Liver (tissue), 9 donors: ENCODE measurements around the gene GOSR1. TPM values are rescaled to one million over a fixed set of nuclear protein-coding genes. Genes with fewer than 3 reads are reported as not detected.
"Not testable (repeated sequence)": the region's sequence is repeated elsewhere in the genome, so short reads cannot be mapped to it uniquely, and the experiment has no call there.

Source experiments
- DNase-seq: peaks from one replicate; pipeline ENCODE4 v3.0.0-alpha.2; 2017; ENCODE audit warnings: low spot score
- H3K27ac ChIP-seq, 2 donors: one replicate each; pipeline ENCODE4 v1.7.0; 2013; ENCODE audit warnings: inconsistent platforms in 2 of 2, low read length in 2 of 2, control low read depth in 1 of 2, low read depth in 1 of 2, mild to moderate bottlenecking in 1 of 2
- H3K27me3 ChIP-seq, 4 donors: one replicate each; pipeline versions ENCODE4 v1.6.1 to v1.7.0; 2013; ENCODE audit warnings: low read length in 3 of 4, inconsistent platforms in 1 of 4, mild to moderate bottlenecking in 1 of 4, moderate library complexity in 1 of 4; ENCODE audit not compliant: control insufficient read depth in 4 of 4, insufficient read depth in 4 of 4
- H3K36me3 ChIP-seq, 4 donors: one replicate each; pipeline versions ENCODE4 v1.6.1 to v1.7.0; 2013; ENCODE audit warnings: low read length in 3 of 4, mild to moderate bottlenecking in 3 of 4, low read depth in 1 of 4, moderate library complexity in 1 of 4; ENCODE audit not compliant: control insufficient read depth in 4 of 4, insufficient read depth in 3 of 4
- H3K4me1 ChIP-seq, 4 donors: one replicate each; pipeline versions ENCODE4 v1.6.1 to v1.7.0; 2013; ENCODE audit warnings: low read length in 3 of 4, mild to moderate bottlenecking in 3 of 4, moderate library complexity in 1 of 4; ENCODE audit not compliant: control insufficient read depth in 4 of 4, insufficient read depth in 4 of 4
- H3K4me3 ChIP-seq, 3 donors: one replicate each; pipeline versions ENCODE4 v1.6.1 to v1.7.0; 2013; ENCODE audit warnings: low read length in 3 of 3, control low read depth in 1 of 3, low read depth in 1 of 3, mild to moderate bottlenecking in 1 of 3
- H3K9ac ChIP-seq, 2 donors: one replicate each; pipeline ENCODE4 v1.7.0; 2013; ENCODE audit warnings: low read length in 2 of 2, mild to moderate bottlenecking in 2 of 2, moderate library complexity in 2 of 2, control low read depth in 1 of 2, low read depth in 1 of 2
- H3K9me3 ChIP-seq, 4 donors: one replicate each; pipeline versions ENCODE4 v1.6.1 to v1.7.0; 2013; ENCODE audit warnings: low read length in 3 of 4; ENCODE audit not compliant: control insufficient read depth in 4 of 4
- EGR1 ChIP-seq, 2 donors: IDR thresholded peaks; 2 replicates each; pipeline ENCODE4 v1.6.1; 2016 to 2018; ENCODE audit warnings: antibody characterized with exemption in 2 of 2, low read depth in 2 of 2
- FOXA1 ChIP-seq: IDR thresholded peaks from 2 replicates; pipeline ENCODE4 v1.6.1; 2016; ENCODE audit warnings: antibody characterized with exemption
- FOXA2 ChIP-seq: IDR thresholded peaks from 2 replicates; pipeline ENCODE4 v1.6.1; 2016; ENCODE audit warnings: antibody characterized with exemption
- GABPA ChIP-seq, 2 donors: IDR thresholded peaks in 1 of 2; conservative IDR thresholded peaks in 1 of 2; 2 replicates each; pipeline ENCODE4 v1.6.1; 2016; ENCODE audit warnings: antibody characterized with exemption in 2 of 2, mild to moderate bottlenecking in 1 of 2, moderate library complexity in 1 of 2
- HNF4A ChIP-seq, 2 donors: conservative IDR thresholded peaks; 2 replicates each; pipeline ENCODE4 v1.6.1; 2016; ENCODE audit warnings: antibody characterized with exemption in 2 of 2, mild to moderate bottlenecking in 2 of 2
- HNF4G ChIP-seq: IDR thresholded peaks from 2 replicates; pipeline ENCODE4 v1.6.1; 2016; ENCODE audit warnings: antibody characterized with exemption
- NR2F2 ChIP-seq: IDR thresholded peaks from 2 replicates; pipeline ENCODE4 v1.6.1; 2016; ENCODE audit warnings: antibody characterized with exemption
- RAD21 ChIP-seq, 2 donors: IDR thresholded peaks; 2 replicates each; pipeline ENCODE4 v1.6.1; 2016; ENCODE audit warnings: antibody characterized with exemption in 2 of 2, mild to moderate bottlenecking in 2 of 2
- RXRA ChIP-seq, 2 donors: IDR thresholded peaks; 2 replicates each; pipeline ENCODE4 v1.6.1; 2017 to 2018; ENCODE audit warnings: antibody characterized with exemption in 2 of 2, mild to moderate bottlenecking in 1 of 2
- SP1 ChIP-seq: IDR thresholded peaks from 2 replicates; pipeline ENCODE4 v1.6.1; 2018; ENCODE audit warnings: antibody characterized with exemption, mild to moderate bottlenecking
- WGBS: extraction: QIAGEN DNeasy Blood & Tissue Kit; methylation state at CpG from one replicate; pipeline ENCODE4 v1.1.7; 2013; 5-methylcytosine and 5-hydroxymethylcytosine counted together
- polyA plus RNA-seq, 2 donors: library from polyadenylated mRNA; stranded (reverse) in 1 of 2; unstranded in 1 of 2; fragments of 200-250 nt in 1 of 2; fragments of >200 nt in 1 of 2; fragmentation: Nextera tagmentation in 1 of 2; extraction: Ambion mirVana in 1 of 2; gene quantifications; one replicate each; pipeline versions ENCODE4 v1.2.1 to v1.2.3, GENCODE V29; 2013 to 2015
- total RNA-seq, 2 donors: library from RNA; depleted of rRNA; stranded (reverse); fragments of >200 nt; gene quantifications; one replicate each; pipeline ENCODE4 v1.2.3, GENCODE V29; 2014
- TF ChIP-seq, protein P1 (sequence below): IDR thresholded peaks from 2 replicates; pipeline ENCODE4 v1.6.1; 2016; ENCODE audit warnings: antibody characterized with exemption
- TF ChIP-seq, protein P2 (sequence below): IDR thresholded peaks from 2 replicates; pipeline ENCODE4 v1.6.1; 2016; ENCODE audit warnings: antibody characterized with exemption, mild to moderate bottlenecking
- TF ChIP-seq, protein P3 (sequence below): IDR thresholded peaks from 2 replicates; pipeline ENCODE4 v1.6.1; 2016; ENCODE audit warnings: antibody characterized with exemption
- donor health status: healthy.
- donor health status: healthy.
- donor health status: healthy.
- donor health status: healthy.
- donor health status: healthy.

GOSR1 gene
- total and polyA plus RNA-seq, 4 donors, result 15.0 to 40.4 (median 26.3) TPM

DNA sequence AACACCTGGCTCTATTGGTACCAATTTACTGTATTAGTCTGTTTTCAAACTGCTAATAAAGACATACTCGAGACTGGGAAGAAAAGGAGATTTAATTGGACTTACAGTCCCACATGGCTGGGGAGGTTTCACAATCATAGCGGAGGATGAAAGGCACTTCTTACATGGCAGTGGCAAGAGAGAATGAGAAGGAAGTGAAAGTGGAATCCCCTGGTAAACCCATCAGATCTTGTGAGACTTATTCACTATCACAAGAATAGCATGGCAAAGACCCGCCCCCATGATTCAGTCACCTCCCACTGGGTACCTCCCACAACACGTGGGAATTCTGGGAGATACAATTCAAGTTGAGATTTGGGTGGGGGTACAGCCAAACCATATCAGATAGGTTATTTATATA, 22.6 kb upstream of the GOSR1 start:
- no peaks in the 10 kb centered on the region for H3K9me3 ChIP-seq
- TF ChIP-seq NR2F2, result no peak
- no peak for TF ChIP-seq GABPA (IDR thresholded peaks at IDR 0.05 in 1 of 2, conservative IDR thresholded peaks at IDR 0.05 in 1 of 2)
- TF ChIP-seq, protein P1, sequence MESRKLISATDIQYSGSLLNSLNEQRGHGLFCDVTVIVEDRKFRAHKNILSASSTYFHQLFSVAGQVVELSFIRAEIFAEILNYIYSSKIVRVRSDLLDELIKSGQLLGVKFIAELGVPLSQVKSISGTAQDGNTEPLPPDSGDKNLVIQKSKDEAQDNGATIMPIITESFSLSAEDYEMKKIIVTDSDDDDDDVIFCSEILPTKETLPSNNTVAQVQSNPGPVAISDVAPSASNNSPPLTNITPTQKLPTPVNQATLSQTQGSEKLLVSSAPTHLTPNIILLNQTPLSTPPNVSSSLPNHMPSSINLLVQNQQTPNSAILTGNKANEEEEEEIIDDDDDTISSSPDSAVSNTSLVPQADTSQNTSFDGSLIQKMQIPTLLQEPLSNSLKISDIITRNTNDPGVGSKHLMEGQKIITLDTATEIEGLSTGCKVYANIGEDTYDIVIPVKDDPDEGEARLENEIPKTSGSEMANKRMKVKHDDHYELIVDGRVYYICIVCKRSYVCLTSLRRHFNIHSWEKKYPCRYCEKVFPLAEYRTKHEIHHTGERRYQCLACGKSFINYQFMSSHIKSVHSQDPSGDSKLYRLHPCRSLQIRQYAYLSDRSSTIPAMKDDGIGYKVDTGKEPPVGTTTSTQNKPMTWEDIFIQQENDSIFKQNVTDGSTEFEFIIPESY, result no peak
- no peak for TF ChIP-seq SP1
- no peak for TF ChIP-seq FOXA1
- H3K27ac ChIP-seq, result no peak overlapping the region
- peaks cover 7 to 19% (median 12%) of the 10 kb centered on the region in 4 donors for H3K36me3 ChIP-seq
- H3K27me3 ChIP-seq, result no peaks in the 10 kb centered on the region
- no peak for DNase-seq
- peaks cover 4 to 14% (median 8%) of the 10 kb centered on the region in 4 donors for H3K4me1 ChIP-seq
- H3K4me3 ChIP-seq, result no peak overlapping the region
- H3K9ac ChIP-seq, result no peak overlapping the region
- 93% methylated on average over 4 of the region's 4 CpGs for WGBS

DNA sequence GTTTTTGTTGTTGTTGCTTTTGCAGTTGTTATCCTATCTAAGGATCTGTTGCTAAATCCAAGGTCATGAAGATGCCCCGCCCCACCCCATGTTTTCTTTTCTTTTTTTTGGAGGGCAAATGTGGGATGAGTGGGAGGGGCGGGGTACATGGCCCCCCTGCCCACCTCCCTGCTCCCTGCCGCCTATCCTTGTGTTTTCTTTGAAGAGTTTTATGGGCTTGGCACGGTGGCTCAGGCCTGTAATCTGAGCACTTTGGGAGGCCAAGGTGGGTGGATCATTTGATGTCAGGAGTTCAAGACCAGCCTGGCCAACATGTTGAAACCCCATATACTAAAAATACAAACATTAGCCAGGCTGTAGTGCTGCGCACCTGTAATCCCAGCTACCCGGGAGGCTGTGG, 18.8 kb upstream of the GOSR1 start:
- Histone ChIP-seq H3K27me3 (no peaks in the 10 kb centered on the region), H3K4me3 (no peak overlapping the region), H3K9ac (no peak overlapping the region), H3K36me3 (peaks cover 12 to 26% (median 20%) of the 10 kb centered on the region in 4 donors), H3K9me3 (no peaks in the 10 kb centered on the region), H3K27ac (no peak overlapping the region), H3K4me1 (no peaks in the 10 kb centered on the region)
- TF ChIP-seq EGR1 (IDR thresholded peaks at IDR 0.05; ENCODE audit: low read depth in 2 of 2) (no peak), FOXA1 (no peak), RXRA (IDR thresholded peaks at IDR 0.05) (no peak), FOXA2 (no peak), RAD21 (IDR thresholded peaks at IDR 0.05) (no peak), HNF4A (conservative IDR thresholded peaks at IDR 0.05) (no peak), GABPA (IDR thresholded peaks at IDR 0.05 in 1 of 2, conservative IDR thresholded peaks at IDR 0.05 in 1 of 2) (no peak), HNF4G (no peak), NR2F2 (no peak), SP1 (no peak)
- TF ChIP-seq, protein P2, sequence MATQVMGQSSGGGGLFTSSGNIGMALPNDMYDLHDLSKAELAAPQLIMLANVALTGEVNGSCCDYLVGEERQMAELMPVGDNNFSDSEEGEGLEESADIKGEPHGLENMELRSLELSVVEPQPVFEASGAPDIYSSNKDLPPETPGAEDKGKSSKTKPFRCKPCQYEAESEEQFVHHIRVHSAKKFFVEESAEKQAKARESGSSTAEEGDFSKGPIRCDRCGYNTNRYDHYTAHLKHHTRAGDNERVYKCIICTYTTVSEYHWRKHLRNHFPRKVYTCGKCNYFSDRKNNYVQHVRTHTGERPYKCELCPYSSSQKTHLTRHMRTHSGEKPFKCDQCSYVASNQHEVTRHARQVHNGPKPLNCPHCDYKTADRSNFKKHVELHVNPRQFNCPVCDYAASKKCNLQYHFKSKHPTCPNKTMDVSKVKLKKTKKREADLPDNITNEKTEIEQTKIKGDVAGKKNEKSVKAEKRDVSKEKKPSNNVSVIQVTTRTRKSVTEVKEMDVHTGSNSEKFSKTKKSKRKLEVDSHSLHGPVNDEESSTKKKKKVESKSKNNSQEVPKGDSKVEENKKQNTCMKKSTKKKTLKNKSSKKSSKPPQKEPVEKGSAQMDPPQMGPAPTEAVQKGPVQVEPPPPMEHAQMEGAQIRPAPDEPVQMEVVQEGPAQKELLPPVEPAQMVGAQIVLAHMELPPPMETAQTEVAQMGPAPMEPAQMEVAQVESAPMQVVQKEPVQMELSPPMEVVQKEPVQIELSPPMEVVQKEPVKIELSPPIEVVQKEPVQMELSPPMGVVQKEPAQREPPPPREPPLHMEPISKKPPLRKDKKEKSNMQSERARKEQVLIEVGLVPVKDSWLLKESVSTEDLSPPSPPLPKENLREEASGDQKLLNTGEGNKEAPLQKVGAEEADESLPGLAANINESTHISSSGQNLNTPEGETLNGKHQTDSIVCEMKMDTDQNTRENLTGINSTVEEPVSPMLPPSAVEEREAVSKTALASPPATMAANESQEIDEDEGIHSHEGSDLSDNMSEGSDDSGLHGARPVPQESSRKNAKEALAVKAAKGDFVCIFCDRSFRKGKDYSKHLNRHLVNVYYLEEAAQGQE, result no peak
- TF ChIP-seq, protein P1, result no peak
- TF ChIP-seq, protein P3, sequence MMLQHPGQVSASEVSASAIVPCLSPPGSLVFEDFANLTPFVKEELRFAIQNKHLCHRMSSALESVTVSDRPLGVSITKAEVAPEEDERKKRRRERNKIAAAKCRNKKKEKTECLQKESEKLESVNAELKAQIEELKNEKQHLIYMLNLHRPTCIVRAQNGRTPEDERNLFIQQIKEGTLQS, result no peak
- DNase-seq, result no peak
- WGBS, result 95% methylated on average over 6 of the region's 6 CpGs

DNA sequence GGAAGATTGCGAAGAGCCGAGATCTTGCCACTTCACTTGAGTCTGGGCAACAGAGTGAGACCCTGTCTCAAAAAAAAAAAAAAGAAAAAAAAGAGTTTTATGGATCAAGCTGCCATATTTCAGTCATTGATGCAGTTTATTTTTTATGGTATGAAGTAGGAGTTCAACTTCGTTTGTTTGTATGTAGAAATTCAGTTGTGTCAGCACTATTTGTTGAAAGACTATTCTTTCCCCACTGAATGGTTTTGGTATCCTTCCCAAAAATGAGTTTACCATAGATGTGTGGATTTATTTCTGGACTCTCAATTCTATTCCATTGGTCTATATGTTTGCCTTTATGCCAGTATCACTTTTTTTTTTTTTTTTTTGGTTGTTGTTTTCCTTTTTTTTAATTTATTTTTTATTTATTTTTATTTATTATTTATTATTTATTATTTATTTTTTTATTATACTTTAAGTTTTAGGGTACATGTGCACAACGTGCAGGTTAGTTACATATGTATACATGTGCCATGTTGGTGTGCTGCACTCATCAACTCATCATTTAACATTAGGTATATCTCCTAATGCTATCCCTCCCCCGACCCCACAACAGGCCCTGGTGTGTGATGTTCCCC, 18.3 kb upstream of the GOSR1 start:
- not testable (repeated sequence) for H3K27ac ChIP-seq, H3K4me3 ChIP-seq, H3K9ac ChIP-seq, DNase-seq, H3K4me1 ChIP-seq, H3K9me3 ChIP-seq, H3K27me3 ChIP-seq
- WGBS, result 96% methylated on average over 5 of the region's 5 CpGs
- peaks cover 8 to 26% (median 20%) of the 10 kb centered on the region in 4 donors for H3K36me3 ChIP-seq
